OCI-LY7 (cell line): ENCODE data around the gene EEF1E1. TPM values are rescaled to one million over a fixed set of nuclear protein-coding genes. Genes with fewer than 3 reads are reported as not detected.
"Not testable (repeated sequence)": the region's sequence is repeated elsewhere in the genome, so short reads cannot be mapped to it uniquely, and the experiment has no call there.

ENCODE experiments used
- BruUV-seq: library from RNA; stranded (reverse); fragments of 400-500 nt; replicated peaks from 2 replicates; lab custom pipeline; 2021; lab: Mats Ljungman, UMichigan
- CTCF ChIA-PET: fragments of 300-600 bp; sonication (Branson Sonifier 250); formaldehyde crosslinking; loops from one replicate; lab custom pipeline; 2022; ENCODE audit warnings: antibody characterized with exemption; ENCODE audit not compliant: unreplicated experiment; lab: Charles Lee
- POLR2A ChIA-PET: fragments of 300-600 bp; sonication (Branson Sonifier 250); formaldehyde crosslinking; loops from one replicate; lab custom pipeline; 2022; ENCODE audit warnings: antibody characterized with exemption; lab: Charles Lee
- DNase-seq: peaks from one replicate; pipeline ENCODE4 v3.0.0-alpha.2; 2015; ENCODE audit warnings: low spot score
- H2AFZ ChIP-seq: fragments of 200-600 bp; sonication (generic), shearing (Covaris generic); 2 replicates; pipeline ENCODE4 v1.6.1; 2014; ENCODE audit warnings: mild to moderate bottlenecking, antibody characterized with exemption, low read length, moderate library complexity
- H3K27ac ChIP-seq: fragments of 200-600 bp; sonication (generic); 2 replicates; pipeline ENCODE4 v1.5.1; 2014; ENCODE audit warnings: mixed run types, low read depth, mild to moderate bottlenecking, moderate library complexity, low read length, inconsistent platforms; ENCODE audit not compliant: poor library complexity, severe bottlenecking
- H3K36me3 ChIP-seq: fragments of 200-600 bp; sonication (generic); 2 replicates; pipeline ENCODE4 v1.6.1; 2014; ENCODE audit warnings: mild to moderate bottlenecking, antibody characterized with exemption, low read length, moderate library complexity, mixed read lengths; ENCODE audit not compliant: insufficient read depth
- H3K4me1 ChIP-seq: fragments of 200-600 bp; sonication (generic); 2 replicates; pipeline ENCODE4 v1.5.1; 2014; ENCODE audit warnings: mild to moderate bottlenecking, low read length; ENCODE audit not compliant: insufficient read depth, poor library complexity, severe bottlenecking
- H3K4me2 ChIP-seq: fragments of 200-600 bp; sonication (generic); 2 replicates; pipeline ENCODE4 v1.6.1; 2014; ENCODE audit warnings: mild to moderate bottlenecking, low read length
- H3K4me3 ChIP-seq: fragments of 200-600 bp; sonication (generic); 2 replicates; pipeline ENCODE4 v1.5.1; 2014; ENCODE audit warnings: mild to moderate bottlenecking, low read depth, low read length; ENCODE audit not compliant: poor library complexity, severe bottlenecking
- H3K79me2 ChIP-seq: fragments of 200-600 bp; sonication (generic); 2 replicates; pipeline ENCODE4 v1.6.1; 2016; ENCODE audit warnings: low read depth, mild to moderate bottlenecking, low read length, moderate library complexity, mixed read lengths; ENCODE audit not compliant: insufficient read depth
- H3K9me2 ChIP-seq: fragments of 200-600 bp; sonication (generic); 2 replicates; pipeline ENCODE4 v1.6.1; 2016; ENCODE audit warnings: mild to moderate bottlenecking, low read length, mixed read lengths; ENCODE audit not compliant: insufficient read depth
- H3K9me3 ChIP-seq: fragments of 200-600 bp; sonication (generic); 2 replicates; pipeline ENCODE4 v1.6.1; 2014; ENCODE audit warnings: mild to moderate bottlenecking, mixed run types, low read length, mixed read lengths
- H4K20me1 ChIP-seq: fragments of 200-600 bp; sonication (generic); 2 replicates; pipeline ENCODE4 v1.6.1; 2014; ENCODE audit warnings: mild to moderate bottlenecking, antibody characterized with exemption, low read length, moderate library complexity, mixed read lengths; ENCODE audit not compliant: insufficient read depth
- EZH2phosphoT487 ChIP-seq: fragments of 200-600 bp; sonication (generic); IDR thresholded peaks from 2 replicates; pipeline ENCODE4 v1.6.1; 2018; ENCODE audit warnings: low read depth, borderline replicate concordance, mild to moderate bottlenecking, mixed run types, antibody characterized with exemption, low read length, moderate library complexity, mixed read lengths
- intact Hi-C: fragments of 100-400 bp; cut with micrococcal nuclease; formaldehyde crosslinking; loops from one replicate; pipeline ENCODE4 v1.10.0; 2022; ENCODE audit not compliant: unreplicated experiment
- total RNA-seq, 2 experiments: library from RNA; depleted of rRNA in 1 of 2; stranded (reverse); fragments of >200 nt in 1 of 2; shearing (Covaris generic) in 1 of 2; gene quantifications; 2 replicates each; pipeline ENCODE4 v1.2.3, GENCODE V29; 2014 to 2022
- TF ChIP-seq, protein P1 (sequence below): fragments of 200-600 bp; sonication (generic); conservative IDR thresholded peaks from 2 replicates; pipeline ENCODE4 v1.5.1; 2014; ENCODE audit warnings: mild to moderate bottlenecking, antibody characterized with exemption, low read length, moderate library complexity, mixed read lengths

EEF1E1 gene
- total RNA-seq, 2 experiments from 2014 or later: 68.0 to 70.9 TPM

DNA sequence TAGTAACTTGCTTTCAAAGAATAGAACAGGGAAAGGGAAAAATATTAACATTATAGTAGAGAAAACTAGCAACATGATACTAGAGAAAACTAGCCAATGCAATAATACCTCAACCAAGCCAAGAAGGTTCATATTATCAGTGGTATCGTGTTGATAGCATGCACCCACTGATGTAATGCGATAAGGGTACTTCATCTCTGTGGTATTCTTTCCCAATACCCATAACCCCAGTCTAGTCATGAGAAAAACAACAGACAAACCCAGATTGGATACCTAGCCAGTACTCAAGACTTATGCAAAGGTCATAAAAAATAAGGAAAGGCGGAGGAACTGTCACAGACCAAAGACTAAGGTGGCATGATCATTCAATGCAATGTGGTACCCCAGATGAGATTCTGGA is 59.1 kb downstream of the EEF1E1 start:
- CTCF ChIA-PET: no interaction called here
- Histone ChIP-seq H3K9me3 (0 out of 2 replicates have a peak, but pooled peaks cover 4% of the 10 kb centered on the region), H2AFZ (no peak overlapping the region), H4K20me1 (no peaks in the 10 kb centered on the region), H3K9me2 (no peaks in the 10 kb centered on the region), H3K36me3 (peaks cover 80% of the 10 kb centered on the region), H3K4me2 (no peak overlapping the region), H3K4me3 (no peak overlapping the region), H3K4me1 (no peaks in the 10 kb centered on the region), H3K79me2 (0 out of 2 replicates have a peak, but pooled peaks cover 1% of the 10 kb centered on the region), H3K27ac (no peak overlapping the region)
- TF ChIP-seq, protein P1, sequence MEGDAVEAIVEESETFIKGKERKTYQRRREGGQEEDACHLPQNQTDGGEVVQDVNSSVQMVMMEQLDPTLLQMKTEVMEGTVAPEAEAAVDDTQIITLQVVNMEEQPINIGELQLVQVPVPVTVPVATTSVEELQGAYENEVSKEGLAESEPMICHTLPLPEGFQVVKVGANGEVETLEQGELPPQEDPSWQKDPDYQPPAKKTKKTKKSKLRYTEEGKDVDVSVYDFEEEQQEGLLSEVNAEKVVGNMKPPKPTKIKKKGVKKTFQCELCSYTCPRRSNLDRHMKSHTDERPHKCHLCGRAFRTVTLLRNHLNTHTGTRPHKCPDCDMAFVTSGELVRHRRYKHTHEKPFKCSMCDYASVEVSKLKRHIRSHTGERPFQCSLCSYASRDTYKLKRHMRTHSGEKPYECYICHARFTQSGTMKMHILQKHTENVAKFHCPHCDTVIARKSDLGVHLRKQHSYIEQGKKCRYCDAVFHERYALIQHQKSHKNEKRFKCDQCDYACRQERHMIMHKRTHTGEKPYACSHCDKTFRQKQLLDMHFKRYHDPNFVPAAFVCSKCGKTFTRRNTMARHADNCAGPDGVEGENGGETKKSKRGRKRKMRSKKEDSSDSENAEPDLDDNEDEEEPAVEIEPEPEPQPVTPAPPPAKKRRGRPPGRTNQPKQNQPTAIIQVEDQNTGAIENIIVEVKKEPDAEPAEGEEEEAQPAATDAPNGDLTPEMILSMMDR: no peak
- no peak for TF ChIP-seq EZH2phosphoT487
- DNase-seq: no peak
- no TSS peak for BruUV-seq
- intact Hi-C loops: no loop called here
- POLR2A ChIA-PET: no interaction called here

DNA sequence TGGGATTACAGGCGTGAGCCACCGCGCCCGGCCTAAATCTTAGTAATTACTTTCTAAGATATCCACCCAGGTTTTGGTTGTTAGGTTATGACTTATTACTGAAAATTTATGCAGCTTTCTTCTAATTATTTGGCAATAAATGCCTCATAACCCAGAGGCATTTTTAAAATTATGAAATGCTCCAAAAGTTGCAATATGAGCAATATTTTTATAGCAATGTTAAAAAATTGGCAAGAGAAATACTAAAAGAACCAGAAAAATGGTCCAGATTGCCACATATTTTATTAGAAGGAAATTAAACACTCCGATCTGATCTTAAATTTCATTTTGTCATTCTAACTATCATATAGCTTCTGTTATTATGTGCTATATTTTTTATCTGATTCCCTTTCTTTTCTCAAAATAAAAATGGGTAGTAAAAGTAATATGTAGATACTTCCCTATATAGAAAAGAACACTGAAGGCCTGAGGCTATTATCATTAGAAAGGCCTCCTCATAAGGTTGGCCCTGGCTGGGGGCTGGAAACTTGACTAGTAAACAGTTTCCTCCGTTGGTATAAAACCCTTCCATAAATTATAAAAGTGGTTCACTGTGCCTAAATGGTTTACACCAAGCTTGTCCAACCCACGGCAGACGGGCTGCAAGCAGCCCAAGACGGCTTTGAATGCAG is 60.3 kb downstream of the EEF1E1 start:
- ChIA-PET CTCF (no interaction called here), POLR2A (interaction anchor here (0.6 kb wide), 2 partner anchors 15 to 59 kb away, joined by 3 read pairs; no protein-coding TSS in a partner anchor)
- no TSS peak for BruUV-seq
- intact Hi-C loops: no loop called here
- DNase-seq: no peak
- Histone ChIP-seq H3K4me1 (no peaks in the 10 kb centered on the region), H3K79me2 (peaks cover 6% of the 10 kb centered on the region), H3K9me2 (no peaks in the 10 kb centered on the region), H3K9me3 (peaks cover 4% of the 10 kb centered on the region; the same call in 1 of the 2 replicates), H3K4me2 (no peak overlapping the region), H4K20me1 (no peaks in the 10 kb centered on the region), H3K4me3 (no peak overlapping the region), H3K27ac (no peak overlapping the region), H3K36me3 (peaks cover 79% of the 10 kb centered on the region), H2AFZ (no peak overlapping the region)
- TF ChIP-seq, protein P1: no peak
- no peak for TF ChIP-seq EZH2phosphoT487

DNA sequence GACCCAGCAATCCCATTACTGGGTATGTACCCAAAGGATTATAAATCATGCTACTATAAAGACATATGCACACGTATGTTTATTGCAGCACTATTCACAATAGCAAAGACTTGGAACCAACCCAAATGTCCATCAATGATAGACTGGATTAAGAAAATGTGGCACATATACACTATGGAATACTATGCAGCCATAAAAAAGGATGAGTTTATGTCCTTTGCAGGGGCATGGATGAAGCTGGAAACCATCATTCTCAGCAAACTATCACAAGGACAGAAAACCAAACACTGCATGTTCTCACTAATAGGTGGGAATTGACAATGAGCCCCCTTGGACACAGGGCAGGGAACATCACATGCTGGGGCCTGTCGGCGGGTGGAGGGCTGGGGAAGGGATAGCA is 68.2 kb downstream of the EEF1E1 start:
- Histone ChIP-seq H3K79me2 (peaks cover 51% of the 10 kb centered on the region), H3K36me3 (peaks cover 45% of the 10 kb centered on the region), H3K9me3 (peaks cover 14% of the 10 kb centered on the region; the same call in 1 of the 2 replicates)
- DNase-seq, H3K27ac ChIP-seq, POLR2A ChIA-PET, H2AFZ ChIP-seq, H4K20me1 ChIP-seq, H3K4me3 ChIP-seq, CTCF ChIA-PET, H3K4me2 ChIP-seq, H3K9me2 ChIP-seq, H3K4me1 ChIP-seq, intact Hi-C loops, BruUV-seq: not testable (repeated sequence)
